K562 (cell line): ENCODE results near the gene VKORC1. TPM values are rescaled to one million over a fixed set of nuclear protein-coding genes. Genes with fewer than 3 reads are reported as not detected.

Source experiments
- BDP1 ChIP-seq: IDR thresholded peaks from 3 replicates; pipeline ENCODE4 v1.6.1; 2011; ENCODE audit not compliant: insufficient read length, insufficient read depth
- CCAR2 ChIP-seq: fragments of 200-400 bp; formaldehyde crosslinking; IDR thresholded peaks from 2 replicates; pipeline ENCODE4 v1.6.1; 2017; ENCODE audit warnings: mild to moderate bottlenecking, low read depth, low read length
- ELF1 ChIP-seq: fragments of 200-800 bp; sonication (Bioruptor generic); IDR thresholded peaks from 2 replicates; pipeline ENCODE4 v1.6.1; 2016; ENCODE audit warnings: missing genetic modification characterization, missing compliant biosample characterization
- EP300 ChIP-seq: IDR thresholded peaks from 2 replicates; pipeline ENCODE4 v1.6.1; 2012; ENCODE audit warnings: low read length, improper control_type of control experiment
- HSF4 ChIP-seq: fragments of 250-450 bp; sonication (Bioruptor Pico); IDR thresholded peaks from 2 replicates; pipeline ENCODE4 v2.1.2; 2022; ENCODE audit warnings: mild to moderate bottlenecking, moderate library complexity, borderline replicate concordance
- KAT7 ChIP-seq: sonication (generic); formaldehyde crosslinking; IDR thresholded peaks from 2 replicates; pipeline ENCODE4 v1.8.0; 2022; ENCODE audit warnings: missing genetic modification reagents, mild to moderate bottlenecking, borderline replicate concordance
- NCOR1 ChIP-seq: fragments of 450-650 bp; IDR thresholded peaks from 2 replicates; pipeline ENCODE4 v1.6.1; 2016; ENCODE audit warnings: mild to moderate bottlenecking, moderate library complexity
- NFE2L1 ChIP-seq: fragments of 450-650 bp; IDR thresholded peaks from 2 replicates; pipeline ENCODE4 v1.6.1; 2016; ENCODE audit warnings: missing genetic modification characterization, low read depth, mild to moderate bottlenecking, missing compliant biosample characterization, moderate library complexity, borderline replicate concordance
- PML ChIP-seq: IDR thresholded peaks from 2 replicates; pipeline ENCODE4 v1.6.1; 2012; ENCODE audit warnings: low read length, inconsistent platforms
- RAD51 ChIP-seq: fragments of 450-650 bp; IDR thresholded peaks from 2 replicates; pipeline ENCODE4 v1.7.1; 2016; ENCODE audit warnings: low read depth, mild to moderate bottlenecking, borderline replicate concordance
- SMARCA5 ChIP-seq: fragments of 450-650 bp; IDR thresholded peaks from 2 replicates; pipeline ENCODE4 v1.6.1; 2016
- STAT5A ChIP-seq: IDR thresholded peaks from 2 replicates; pipeline ENCODE4 v1.6.1; 2012; ENCODE audit warnings: low read length, inconsistent platforms, borderline replicate concordance
- TBL1XR1 ChIP-seq, 2 experiments: IDR thresholded peaks; 2 replicates each; pipeline ENCODE4 v1.6.1; 2012; ENCODE audit warnings: improper control_type of control experiment in 2 of 2, low read length in 2 of 2, mild to moderate bottlenecking in 1 of 2
- XRCC5 ChIP-seq: fragments of 200-400 bp; formaldehyde crosslinking; IDR thresholded peaks from 2 replicates; pipeline ENCODE4 v1.6.1; 2017; ENCODE audit warnings: low read depth, mild to moderate bottlenecking, low read length
- YBX1 ChIP-seq: fragments of 450-650 bp; IDR thresholded peaks from 2 replicates; pipeline ENCODE4 v1.7.1; 2016; ENCODE audit warnings: mild to moderate bottlenecking
- YY1 ChIP-seq, 3 experiments: IDR thresholded peaks; 2 replicates each; pipeline ENCODE4 v1.6.1; 2011; ENCODE audit warnings: low read length in 2 of 3, mild to moderate bottlenecking in 2 of 3, moderate library complexity in 2 of 3, borderline replicate concordance in 1 of 3, control low read depth in 1 of 3, low read depth in 1 of 3; ENCODE audit not compliant: insufficient read depth in 3 of 3, insufficient replicate concordance in 2 of 3, control insufficient read depth in 1 of 3, insufficient read length in 1 of 3; ENCODE audit errors: extremely low read depth in 1 of 3
- ZFP36 ChIP-seq: fragments of 150-350 bp; IDR thresholded peaks from 2 replicates; pipeline ENCODE4 v1.6.1; 2018; ENCODE audit warnings: low read length, low read depth; ENCODE audit not compliant: partially characterized antibody
- ZNF253 ChIP-seq: fragments of 250-450 bp; sonication (Bioruptor Pico); conservative IDR thresholded peaks from 2 replicates; pipeline ENCODE4 v1.6.1; 2021; ENCODE audit warnings: mild to moderate bottlenecking
- ZNF589 ChIP-seq: fragments of 200-800 bp; sonication (Bioruptor generic); IDR thresholded peaks from 2 replicates; pipeline ENCODE4 v1.6.1; 2016; ENCODE audit warnings: low read depth, missing genetic modification characterization, missing compliant biosample characterization
- ZNF695 ChIP-seq: fragments of 450-650 bp; formaldehyde crosslinking; IDR thresholded peaks from 2 replicates; pipeline ENCODE4 v1.4.0; 2020; ENCODE audit warnings: mild to moderate bottlenecking, moderate library complexity
- ZNF766 ChIP-seq: fragments of 200-800 bp; sonication (Bioruptor generic); conservative IDR thresholded peaks from 2 replicates; pipeline ENCODE4 v1.6.1; 2016; ENCODE audit warnings: missing genetic modification characterization, missing compliant biosample characterization
- ZNF830 ChIP-seq: fragments of 250-450 bp; sonication (Bioruptor Pico); IDR thresholded peaks from 2 replicates; pipeline ENCODE4 v1.5.0; 2021; ENCODE audit warnings: mild to moderate bottlenecking
- polyA plus RNA-seq, 8 experiments: library from polyadenylated mRNA; depleted of rRNA in 4 of 8; stranded (reverse) in 5 of 8; unstranded in 3 of 8; fragments of >200 nt; fragmentation: Nextera tagmentation in 2 of 8; fragmentation: Illumina TruSeq in 1 of 8; extraction: Ambion mirVana in 2 of 8; extraction: Trizol in 1 of 8; gene quantifications; 2 replicates each; pipeline versions ENCODE4 v1.2.1 to v1.2.3, GENCODE V29; 2011 to 2014; ENCODE audit warnings: inconsistent platforms in 1 of 8, missing spikeins in 1 of 8
- total RNA-seq, 7 experiments: library from RNA; depleted of rRNA in 6 of 7; stranded (reverse); fragments of >200 nt in 6 of 7; fragmentation: Illumina TruSeq in 2 of 7; extraction: Trizol in 2 of 7; gene quantifications; 2 replicates each; pipeline versions ENCODE4 v1.2.1 to v1.2.3, GENCODE V29; 2011 to 2021; ENCODE audit warnings: low replicate concordance in 1 of 7
- TF ChIP-seq, protein P1 (sequence below), 3 experiments: fragments of 200-800 bp in 1 of 3; fragments of 250-450 bp in 1 of 3; fragments of 450-650 bp in 1 of 3; sonication (Bioruptor Pico) in 1 of 3; sonication (Bioruptor generic) in 1 of 3; formaldehyde crosslinking in 1 of 3; IDR thresholded peaks; 2 replicates each; pipeline versions ENCODE4 v1.6.1 to v1.8.0; 2016 to 2022; ENCODE audit warnings: mild to moderate bottlenecking in 2 of 3, missing genetic modification characterization in 2 of 3, missing compliant biosample characterization in 1 of 3, moderate library complexity in 1 of 3
- TF ChIP-seq, protein P2 (sequence below): fragments of 450-650 bp; formaldehyde crosslinking; IDR thresholded peaks from 2 replicates; pipeline ENCODE4 v1.4.0; 2020; ENCODE audit warnings: mild to moderate bottlenecking, moderate library complexity

The VKORC1 gene
- total and polyA plus RNA-seq, 9 of the 15 experiments (the other 6 are each of a cell fraction or from before 2014, with no cell fraction given): 30.0 to 119 (median 62.1) TPM

- TF ChIP-seq, protein P1, sequence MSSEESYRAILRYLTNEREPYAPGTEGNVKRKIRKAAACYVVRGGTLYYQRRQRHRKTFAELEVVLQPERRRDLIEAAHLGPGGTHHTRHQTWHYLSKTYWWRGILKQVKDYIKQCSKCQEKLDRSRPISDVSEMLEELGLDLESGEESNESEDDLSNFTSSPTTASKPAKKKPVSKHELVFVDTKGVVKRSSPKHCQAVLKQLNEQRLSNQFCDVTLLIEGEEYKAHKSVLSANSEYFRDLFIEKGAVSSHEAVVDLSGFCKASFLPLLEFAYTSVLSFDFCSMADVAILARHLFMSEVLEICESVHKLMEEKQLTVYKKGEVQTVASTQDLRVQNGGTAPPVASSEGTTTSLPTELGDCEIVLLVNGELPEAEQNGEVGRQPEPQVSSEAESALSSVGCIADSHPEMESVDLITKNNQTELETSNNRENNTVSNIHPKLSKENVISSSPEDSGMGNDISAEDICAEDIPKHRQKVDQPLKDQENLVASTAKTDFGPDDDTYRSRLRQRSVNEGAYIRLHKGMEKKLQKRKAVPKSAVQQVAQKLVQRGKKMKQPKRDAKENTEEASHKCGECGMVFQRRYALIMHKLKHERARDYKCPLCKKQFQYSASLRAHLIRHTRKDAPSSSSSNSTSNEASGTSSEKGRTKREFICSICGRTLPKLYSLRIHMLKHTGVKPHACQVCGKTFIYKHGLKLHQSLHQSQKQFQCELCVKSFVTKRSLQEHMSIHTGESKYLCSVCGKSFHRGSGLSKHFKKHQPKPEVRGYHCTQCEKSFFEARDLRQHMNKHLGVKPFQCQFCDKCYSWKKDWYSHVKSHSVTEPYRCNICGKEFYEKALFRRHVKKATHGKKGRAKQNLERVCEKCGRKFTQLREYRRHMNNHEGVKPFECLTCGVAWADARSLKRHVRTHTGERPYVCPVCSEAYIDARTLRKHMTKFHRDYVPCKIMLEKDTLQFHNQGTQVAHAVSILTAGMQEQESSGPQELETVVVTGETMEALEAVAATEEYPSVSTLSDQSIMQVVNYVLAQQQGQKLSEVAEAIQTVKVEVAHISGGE (CRISPR knock-in tag; IDR thresholded peaks at IDR 0.05): peak in 1 of 3 experiments; percentile 74; a peak in 2 of 6 replicates
- no peak for TF ChIP-seq NCOR1
- TF ChIP-seq, protein P2, sequence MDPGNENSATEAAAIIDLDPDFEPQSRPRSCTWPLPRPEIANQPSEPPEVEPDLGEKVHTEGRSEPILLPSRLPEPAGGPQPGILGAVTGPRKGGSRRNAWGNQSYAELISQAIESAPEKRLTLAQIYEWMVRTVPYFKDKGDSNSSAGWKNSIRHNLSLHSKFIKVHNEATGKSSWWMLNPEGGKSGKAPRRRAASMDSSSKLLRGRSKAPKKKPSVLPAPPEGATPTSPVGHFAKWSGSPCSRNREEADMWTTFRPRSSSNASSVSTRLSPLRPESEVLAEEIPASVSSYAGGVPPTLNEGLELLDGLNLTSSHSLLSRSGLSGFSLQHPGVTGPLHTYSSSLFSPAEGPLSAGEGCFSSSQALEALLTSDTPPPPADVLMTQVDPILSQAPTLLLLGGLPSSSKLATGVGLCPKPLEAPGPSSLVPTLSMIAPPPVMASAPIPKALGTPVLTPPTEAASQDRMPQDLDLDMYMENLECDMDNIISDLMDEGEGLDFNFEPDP (CRISPR knock-in tag): no peak
- TF ChIP-seq YY1 (IDR thresholded peaks at IDR 0.05; ENCODE audit: borderline replicate concordance in 1 of 3, control insufficient read depth in 1 of 3, extremely low read depth in 1 of 3, insufficient read depth in 3 of 3, insufficient read length in 1 of 3, insufficient replicate concordance in 2 of 3, low read depth in 1 of 3, low read length in 2 of 3): peak; percentile 53 to 78 (median 69)
- TF ChIP-seq RAD51: no peak
- TF ChIP-seq ELF1 (tag): no peak; the same call in 1 of the 2 replicates
- no peak for TF ChIP-seq BDP1
- TF ChIP-seq ZNF766: no peak
- TF ChIP-seq EP300: no peak
- no peak for TF ChIP-seq CCAR2
- TF ChIP-seq ZFP36: no peak
- no peak for TF ChIP-seq HSF4 (CRISPR knock-in tag)
- no peak for TF ChIP-seq ZNF589 (CRISPR knock-in tag)
- TF ChIP-seq ZNF253 (CRISPR knock-in tag): no peak
- TF ChIP-seq YBX1: no peak
- no peak for TF ChIP-seq TBL1XR1 (IDR thresholded peaks at IDR 0.05; ENCODE audit: low read length in 2 of 2)
- peak; percentile 42 for TF ChIP-seq XRCC5
- peak; percentile 88 for TF ChIP-seq KAT7 (CRISPR knock-in tag)
- TF ChIP-seq STAT5A: no peak
- TF ChIP-seq SMARCA5: no peak
- TF ChIP-seq ZNF695 (CRISPR knock-in tag): no peak
- TF ChIP-seq NFE2L1 (tag): no peak
- TF ChIP-seq PML: no peak
- TF ChIP-seq ZNF830 (CRISPR knock-in tag): no peak
Measured at GRCh38 chr16:31073142-31073969, 21.2 kb downstream of the VKORC1 start (continued).
